ENCODE data around the gene SYNDIG1.
A peak's percentile ranks its signal among the peaks of the same experiment; 100 is the strongest.

The SYNDIG1 gene

GRCh38 chr20:24572140-24572539, 102.7 kb downstream of the SYNDIG1 start:
- DNase-seq = no peak

GRCh38 chr20:24572862-24573261, 103.4 kb downstream of the SYNDIG1 start:
- no peak for DNase-seq

DNA sequence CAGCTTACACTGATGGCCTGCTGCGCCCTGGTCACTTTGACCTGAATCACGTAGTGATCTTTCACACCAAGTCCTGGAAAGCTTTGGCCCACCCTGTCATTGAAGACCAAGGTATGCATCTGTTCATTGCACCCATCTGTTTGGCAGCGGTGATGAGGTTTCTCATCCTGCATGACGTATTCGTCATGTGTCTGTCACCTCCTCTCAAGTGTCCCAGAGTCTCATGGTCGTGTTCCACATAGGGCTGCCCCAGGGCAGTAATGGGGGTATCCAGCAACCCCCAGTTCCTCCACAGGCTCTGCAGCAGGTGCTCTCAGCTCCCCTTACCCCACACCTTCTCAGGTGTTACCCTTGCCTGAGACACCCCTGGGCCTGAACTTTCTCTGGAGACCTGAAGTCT, 104.1 kb downstream of the SYNDIG1 start:
- no peak for DNase-seq

- no peak for DNase-seq
Observed at GRCh38 chr20:24574307-24574706, 104.9 kb downstream of the SYNDIG1 start.

DNA sequence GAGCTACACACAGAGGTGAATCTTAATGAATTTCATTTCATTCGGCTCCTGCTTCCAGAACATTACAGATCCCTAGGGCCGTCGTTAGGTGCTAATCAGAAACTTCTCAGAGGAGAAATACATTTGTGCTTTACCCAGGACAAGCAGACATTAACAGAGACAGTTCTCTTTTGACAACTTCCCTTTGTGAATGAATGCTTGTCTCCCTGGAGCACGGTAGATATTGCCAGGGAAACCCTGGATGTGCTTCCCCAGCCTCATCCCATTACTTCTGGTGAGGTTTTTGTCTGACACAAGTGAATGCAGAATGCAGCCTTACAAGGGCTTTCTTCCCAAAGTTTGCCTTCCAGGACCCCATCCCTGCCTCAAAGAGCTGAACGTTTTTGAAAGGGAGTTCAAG, 105.4 kb downstream of the SYNDIG1 start:
- no peak for DNase-seq

DNA sequence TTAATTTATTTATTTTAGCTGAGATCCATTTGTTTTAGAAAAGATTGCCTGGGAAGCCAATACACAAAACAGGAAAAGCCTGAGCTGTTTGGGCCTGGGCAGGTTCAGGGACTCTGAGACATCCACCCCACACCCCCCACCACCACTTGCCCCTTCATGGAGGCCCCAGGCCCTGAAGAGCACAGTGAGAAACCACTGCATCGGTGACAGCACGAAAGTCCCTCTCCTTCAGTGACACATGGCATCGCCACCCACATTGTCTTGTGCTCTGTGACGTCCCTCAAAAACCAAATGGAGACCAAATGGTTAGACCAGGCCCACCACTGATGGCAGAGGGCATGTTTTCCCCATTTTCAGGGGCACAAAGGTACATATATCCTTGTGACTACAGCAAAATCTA, 106.4 kb downstream of the SYNDIG1 start:
- no peak for DNase-seq

- DNase-seq = no peak
Observed at GRCh38 chr20:24576447-24576846, 107.0 kb downstream of the SYNDIG1 start.

GRCh38 chr20:24577271-24577909, 108.0 kb downstream of the SYNDIG1 start:
- DNase-seq = no peak

GRCh38 chr20:24578567-24579415, 109.4 kb downstream of the SYNDIG1 start:
- peak; percentile 8 for DNase-seq

DNA sequence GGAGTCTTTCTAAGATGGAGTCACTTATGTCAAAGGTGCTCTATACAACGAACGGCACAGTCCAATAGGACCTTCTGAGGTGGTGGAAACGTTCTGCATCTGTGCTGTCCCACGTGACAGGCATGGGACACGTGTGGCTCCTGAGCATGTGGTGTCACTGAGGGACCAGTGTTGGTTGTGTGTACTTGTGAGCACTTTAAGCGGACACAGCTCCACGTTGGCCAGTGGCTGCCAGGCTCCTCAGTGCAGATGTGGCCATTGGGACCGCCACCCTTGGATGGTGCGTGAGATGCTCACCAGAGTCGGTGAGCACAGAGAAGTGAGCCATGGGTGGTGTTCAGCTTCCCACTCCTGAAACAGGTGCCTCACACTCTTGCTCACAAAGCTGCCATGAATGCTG, 110.0 kb downstream of the SYNDIG1 start:
- no peak for DNase-seq

- DNase-seq = no peak
Observed at GRCh38 chr20:24580006-24580405, 110.6 kb downstream of the SYNDIG1 start.

DNA sequence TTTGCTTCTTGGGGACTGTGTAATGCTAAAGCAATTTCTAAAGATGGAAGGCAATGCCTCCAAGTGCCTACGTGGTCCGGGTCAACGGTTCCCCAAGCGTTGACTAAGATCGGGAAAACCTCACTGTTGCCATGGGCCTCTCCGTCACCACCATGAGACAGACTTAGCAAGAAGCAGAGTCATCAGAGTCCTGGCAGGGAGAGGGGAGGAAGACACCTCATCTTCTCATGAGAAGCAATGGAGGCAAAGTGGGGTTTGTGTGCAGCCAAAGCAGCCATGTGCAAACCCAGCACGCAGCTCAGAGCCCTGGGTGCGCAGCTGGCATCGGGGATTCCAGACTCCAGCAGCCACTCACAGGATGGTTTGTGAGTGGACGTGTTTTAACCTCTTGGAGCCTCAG, 111.4 kb downstream of the SYNDIG1 start:
- DNase-seq = no peak

DNA sequence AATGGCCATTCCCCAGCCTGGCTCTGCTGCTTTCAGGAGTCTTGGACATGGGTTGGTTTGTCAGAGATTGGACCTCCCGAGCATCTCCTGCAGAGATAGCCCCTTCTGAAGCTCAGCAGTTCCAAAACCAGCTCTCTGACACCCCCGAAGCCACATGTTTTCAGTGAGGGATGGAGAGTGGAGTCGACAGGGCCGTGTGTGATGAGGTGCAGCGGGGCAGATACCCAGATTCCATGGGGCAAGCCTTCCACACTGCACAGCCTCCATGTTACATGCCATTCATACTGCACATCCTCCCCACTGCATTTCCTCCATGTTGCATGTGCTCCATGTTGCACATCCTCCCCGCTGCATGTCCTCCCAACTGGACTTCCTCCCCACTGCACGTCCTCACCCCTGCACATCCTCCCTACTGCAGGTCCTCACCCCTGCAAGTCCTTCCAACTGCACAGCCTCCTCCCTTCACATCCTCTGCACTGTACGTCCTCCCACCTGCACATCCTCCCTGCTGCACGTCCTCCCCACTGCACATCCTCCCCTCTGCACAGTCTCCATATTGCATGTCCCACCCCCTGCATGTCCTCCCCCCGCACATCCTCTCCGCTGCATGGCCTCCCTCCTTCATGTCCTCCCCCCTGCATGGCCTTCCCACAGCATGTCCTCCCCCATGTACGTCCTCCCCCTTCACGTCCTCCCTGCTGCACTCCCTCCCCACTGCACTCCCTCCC, 112.2 kb downstream of the SYNDIG1 start:
- DNase-seq = no peak

DNA sequence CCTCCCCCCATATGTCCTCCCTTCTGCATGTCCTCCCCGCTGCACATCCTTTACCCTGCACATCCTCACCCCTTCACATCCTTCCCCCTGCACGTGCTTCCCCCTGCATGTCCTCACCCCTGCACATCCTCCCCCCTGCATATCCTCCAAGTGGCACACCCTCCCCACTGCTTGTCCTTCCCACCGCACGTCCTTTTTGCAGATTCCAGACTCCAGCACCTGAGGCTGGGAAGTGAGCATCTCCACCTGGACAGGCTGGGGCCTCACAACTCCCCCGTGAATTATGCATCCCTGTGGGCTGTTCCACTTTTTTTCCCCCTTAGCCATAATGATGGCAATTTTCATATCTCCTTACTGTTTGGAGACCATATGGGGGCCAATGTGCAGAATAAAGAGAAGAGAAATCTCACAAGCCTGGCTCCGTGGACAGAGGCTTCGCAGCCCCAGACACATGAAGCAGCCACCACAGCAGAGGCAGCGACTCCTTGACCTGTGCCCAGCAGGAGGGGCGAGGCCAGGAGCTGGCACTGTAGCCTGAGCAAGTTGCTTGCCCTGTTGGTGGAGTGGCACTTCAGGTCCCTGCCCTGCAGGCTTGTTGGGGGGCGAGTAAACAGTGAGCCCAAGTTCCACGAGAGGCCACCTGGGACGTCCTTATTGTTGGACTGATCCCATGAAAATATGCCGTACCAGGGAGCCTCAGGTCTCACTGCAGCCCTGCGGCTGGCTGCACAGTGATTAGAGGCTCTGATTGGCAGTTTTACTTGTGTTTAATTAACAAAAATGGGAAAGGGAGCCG, 113.1 kb downstream of the SYNDIG1 start:
- no peak for DNase-seq

DNA sequence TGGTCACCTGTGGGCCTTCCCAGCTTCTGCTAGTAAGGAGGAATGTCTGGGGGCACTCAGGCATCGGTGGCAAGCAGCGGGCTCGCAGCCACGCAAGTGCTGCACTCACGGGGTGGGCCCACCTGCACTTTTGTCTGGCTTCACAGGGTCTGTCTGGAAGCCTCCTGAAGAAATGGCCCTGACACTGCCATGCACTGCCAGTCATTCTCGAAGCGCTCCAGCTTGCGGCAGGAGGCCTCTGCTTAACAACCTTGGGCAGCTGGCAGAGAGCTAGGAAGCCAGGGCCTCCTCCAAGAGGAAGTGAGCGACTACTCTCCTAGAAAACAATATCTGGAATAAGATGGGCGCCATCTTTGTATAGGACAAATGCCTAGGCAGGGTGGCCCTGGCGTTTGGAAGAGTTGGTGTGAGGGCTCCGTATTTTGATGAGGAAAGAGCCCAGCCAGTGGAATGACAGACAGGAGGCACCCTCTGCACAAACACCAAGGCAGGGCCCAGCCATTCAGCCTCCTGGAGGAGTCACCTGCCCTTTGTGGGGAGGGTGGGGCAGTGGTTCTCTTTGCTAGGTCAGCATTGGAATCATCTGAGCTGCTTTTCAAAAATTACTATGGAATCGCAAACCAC, 113.9 kb downstream of the SYNDIG1 start:
- DNase-seq = no peak

DNA sequence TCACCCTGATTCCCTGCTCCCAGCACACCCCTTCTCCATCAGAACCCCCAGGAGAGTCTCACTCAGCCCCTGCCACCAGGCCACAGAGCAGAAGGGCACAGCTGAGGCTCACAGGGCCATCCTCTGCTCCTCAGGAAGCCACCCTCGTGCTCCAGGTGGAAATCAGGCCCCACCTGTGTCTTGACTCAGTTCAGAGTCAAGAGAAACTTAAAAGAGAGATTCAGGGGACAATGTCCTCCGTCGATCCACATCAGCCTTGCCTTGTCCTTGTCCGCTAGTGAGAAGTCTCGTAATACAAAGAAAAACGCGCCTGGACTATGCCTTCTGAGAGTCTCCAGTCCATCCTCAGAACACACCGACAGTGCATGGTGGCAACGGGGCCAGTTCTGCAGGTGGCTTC, 114.6 kb downstream of the SYNDIG1 start:
- no peak for DNase-seq

DNA sequence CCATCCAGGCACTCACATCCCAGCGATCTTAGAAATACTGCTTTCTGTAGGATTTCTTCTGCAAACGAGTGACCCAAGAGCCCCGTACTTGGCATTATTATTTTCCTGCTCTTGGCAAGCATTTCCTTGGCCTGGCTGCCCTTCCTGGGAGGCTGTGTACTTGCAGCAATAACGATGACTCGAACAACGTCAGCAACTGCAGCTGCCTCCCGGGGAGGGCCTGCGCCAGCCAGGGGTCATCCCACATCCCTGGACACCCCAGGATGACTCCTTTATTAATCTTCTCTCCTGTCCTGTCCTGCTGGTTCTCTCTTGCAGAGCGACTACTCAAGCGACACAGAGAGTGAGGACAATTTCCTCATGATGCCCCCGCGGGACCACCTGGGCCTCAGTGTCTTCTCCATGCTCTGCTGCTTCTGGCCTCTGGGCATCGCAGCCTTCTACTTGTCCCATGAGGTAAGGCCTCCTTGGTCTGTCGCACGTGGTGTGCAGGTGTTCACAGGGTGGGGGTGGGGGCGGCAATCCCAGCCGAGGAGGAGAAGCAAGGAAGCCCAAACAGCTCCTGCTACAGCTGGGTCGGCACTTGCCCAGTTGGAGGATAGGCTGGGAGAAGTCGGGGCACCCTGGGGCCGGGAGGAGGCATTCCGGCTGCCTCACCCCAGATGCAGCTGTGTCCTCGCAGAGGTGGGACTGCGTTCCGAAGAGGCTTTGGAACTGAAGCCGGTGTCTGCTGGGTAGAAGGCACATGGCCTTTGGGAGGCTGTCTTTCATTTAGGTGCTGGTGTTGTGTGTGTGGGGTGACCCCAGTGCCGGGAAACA, 115.3 kb downstream of the SYNDIG1 start:
- DNase-seq = no peak

- DNase-seq = no peak
Observed at GRCh38 chr20:24585796-24586522, 116.5 kb downstream of the SYNDIG1 start.

GRCh38 chr20:24586523-24586840, 117.1 kb downstream of the SYNDIG1 start:
- DNase-seq = no peak

DNA sequence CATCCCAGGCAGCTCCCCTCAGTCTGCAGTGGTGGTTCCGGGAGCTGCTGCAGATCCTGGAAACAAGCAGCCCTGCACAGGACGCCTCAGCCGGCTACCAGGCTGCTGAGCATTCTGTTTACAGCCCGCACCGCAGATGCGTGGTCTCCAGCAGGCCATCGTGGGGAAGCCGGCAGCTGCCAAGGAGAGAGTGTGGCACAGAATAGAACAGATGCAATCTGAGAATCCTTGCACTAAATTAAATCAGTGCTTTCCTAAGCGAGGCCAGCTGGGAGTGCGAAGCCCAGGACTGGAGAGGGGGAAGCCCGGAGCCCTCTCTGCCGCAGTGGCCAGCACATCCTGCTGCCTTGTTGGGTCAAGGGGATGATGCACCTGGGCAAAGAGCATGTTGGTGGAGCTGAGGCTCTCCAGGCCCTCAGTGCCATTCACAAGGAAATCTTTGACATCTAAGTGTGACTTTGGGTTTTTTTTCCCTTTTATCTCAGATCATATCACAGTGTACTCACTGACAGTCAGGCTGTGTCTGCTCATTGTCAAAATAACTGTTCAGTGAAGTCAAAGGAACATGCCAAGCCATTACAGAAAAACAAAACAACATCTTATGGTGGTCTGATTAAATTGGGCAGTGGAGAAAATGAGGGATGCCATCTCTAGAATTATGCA, 118.1 kb downstream of the SYNDIG1 start:
- peak; percentile 50 for DNase-seq
